ENCODE data around the gene NCS1.

The NCS1 gene

DNA sequence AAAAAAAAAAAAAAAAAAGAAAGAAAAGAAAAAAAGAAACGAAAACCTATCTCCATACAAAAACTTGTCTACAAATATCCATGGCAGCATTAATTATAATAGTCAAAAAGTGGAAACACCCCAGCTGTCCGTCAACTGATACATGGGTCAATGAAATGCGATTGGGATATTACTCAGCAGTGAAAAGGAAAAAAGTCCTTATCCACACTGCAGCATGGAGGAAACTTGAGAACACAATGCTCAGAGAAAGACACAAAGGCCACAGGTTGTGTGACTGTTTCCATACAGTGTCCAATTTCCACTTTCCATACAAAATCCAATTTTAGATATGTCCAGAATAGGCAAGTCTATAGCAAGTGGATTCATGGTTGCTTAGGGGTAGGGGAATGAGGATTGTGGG lies 24.3 kb upstream of the NCS1 start:
- DNase-seq (ENCODE audit: low spot score): no peak

DNA sequence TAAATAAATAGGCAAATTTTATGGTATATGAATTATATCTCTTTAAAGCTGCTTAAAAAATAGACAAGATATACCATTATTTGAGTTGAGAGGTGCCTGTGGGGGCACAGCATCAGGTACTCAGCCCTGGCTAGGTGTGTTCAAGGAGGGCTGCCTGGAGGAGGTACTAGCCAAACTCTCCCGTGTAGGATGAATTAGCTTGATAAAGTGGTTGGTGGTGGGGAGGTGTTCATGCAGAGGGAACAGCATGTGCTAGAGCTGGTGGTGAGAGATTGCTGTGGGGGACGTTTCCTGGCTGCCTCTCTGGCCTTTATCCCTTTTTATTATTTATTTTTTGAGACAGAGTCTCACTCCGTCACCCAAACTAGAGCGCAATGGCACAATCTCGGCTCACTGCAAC lies 23.2 kb upstream of the NCS1 start:
- no peak for DNase-seq (ENCODE audit: low spot score)

DNA sequence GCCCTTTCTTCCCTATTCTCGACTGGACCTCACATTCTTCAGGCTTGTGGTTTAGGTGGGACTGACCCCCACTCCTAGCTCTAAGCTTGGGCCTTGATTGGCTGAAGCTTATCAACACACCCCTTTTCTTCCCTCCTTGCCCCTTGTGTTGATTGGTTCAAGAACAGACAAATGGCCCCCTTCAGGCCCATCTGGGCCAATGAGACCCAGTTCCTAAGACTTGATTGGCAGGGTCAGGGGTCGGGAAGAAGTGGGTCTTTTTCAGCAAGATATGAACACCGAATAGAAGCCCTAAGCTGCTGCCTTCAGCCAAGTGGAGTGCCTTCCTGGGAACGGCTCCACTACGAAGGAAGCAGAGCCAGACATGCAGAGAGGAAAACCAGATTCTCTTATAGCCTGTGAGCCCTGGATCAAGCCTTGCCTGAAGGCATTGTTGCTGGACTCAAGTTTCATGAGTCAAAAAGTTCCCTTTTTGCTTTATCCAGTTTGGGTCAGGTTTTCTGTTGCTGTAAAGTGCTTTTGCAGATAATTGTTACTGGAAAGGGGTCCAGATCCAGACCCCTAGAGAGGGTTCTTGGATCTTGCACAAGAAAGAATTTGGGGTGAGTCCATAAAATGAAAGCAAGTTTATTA lies 22.4 kb upstream of the NCS1 start:
- DNase-seq (ENCODE audit: low spot score): no peak

DNA sequence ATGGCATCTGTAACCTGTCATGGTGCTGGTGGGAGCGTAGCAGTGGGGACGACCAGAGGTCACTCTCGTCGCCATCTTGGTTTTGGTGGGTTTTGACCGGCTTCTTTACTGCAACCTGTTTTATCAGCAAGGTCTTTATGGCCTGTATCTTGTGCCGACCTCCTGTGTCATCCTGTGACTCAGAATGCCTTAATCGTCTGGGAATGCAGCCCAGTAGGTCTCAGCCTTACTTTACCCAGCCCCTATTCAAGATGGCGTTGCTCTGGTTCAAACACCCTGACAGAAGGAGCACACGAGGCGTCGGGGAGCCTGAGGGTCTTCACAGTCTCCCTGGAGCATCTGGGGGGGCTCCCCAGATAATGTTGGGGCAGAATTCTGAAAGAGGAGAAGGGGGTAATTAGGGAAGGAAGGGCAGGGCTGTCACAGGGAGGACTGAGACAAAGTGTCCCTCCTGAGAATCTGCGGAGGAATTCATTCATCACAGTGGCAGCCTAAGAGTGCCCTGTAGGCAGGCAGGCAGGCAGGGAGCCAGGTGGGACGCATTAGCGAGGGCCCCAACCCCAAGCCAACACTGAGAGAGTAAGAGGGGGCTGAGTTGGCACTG lies 21.3 kb upstream of the NCS1 start:
- no peak for DNase-seq (ENCODE audit: low spot score)

DNA sequence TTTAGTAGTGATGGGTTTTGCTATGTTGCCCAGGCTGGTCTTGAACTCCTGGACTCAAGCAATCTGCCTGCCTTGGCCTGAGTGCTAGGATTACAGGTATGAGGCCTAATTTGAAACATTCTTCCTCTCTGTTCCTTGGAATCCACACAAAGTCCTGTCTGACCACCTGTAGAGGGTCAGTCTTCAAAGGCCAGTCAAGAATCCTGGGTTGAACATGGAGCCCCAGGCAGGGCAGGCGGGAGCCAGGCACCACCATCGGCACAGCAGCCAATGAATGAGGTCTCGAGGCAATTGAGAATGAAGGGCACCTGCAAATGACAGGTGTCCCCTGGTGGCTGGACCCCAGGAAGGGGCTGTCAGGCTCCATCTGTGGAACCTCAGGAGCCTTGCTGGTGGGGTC lies 17.4 kb upstream of the NCS1 start:
- no peak for DNase-seq (ENCODE audit: low spot score)

DNA sequence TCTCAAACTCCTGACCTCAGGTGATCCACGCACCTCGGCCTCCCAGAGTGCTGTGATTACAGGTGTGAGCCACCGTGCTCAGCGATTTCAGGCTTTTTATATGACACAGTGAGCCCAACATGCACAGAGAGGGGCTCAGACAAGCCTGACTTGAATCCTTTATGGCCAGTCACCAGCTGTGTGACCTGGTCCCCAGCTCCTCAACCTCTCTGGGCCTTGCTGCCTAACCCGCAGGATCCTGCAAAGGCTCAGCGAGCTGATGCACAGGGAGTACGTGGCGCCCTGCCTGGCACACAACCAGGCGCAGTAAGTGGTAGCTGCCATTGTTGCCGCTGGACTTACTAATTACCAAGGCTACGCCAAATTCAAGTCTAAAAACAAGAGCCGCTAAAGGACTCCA lies 16.6 kb upstream of the NCS1 start:
- DNase-seq (ENCODE audit: low spot score): no peak

DNA sequence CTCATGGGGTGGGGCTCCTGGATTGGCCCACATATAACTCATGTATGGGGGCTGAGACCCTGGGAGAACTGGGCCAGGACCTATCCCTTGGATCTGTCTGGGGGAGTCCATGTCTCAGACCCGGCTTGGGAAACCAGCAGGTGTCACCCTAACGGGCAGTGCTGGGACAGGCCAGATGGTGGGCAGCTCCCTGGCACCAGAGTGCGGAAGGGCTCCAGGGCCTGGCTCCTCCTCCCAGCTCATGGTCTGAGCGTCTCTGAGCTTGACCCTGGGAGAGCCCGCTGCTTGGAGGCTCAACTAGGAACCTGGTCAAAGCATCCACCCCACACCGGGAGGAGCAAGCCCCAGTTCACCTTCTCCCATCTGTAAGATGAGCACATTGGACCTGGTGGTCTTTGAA lies 15.5 kb upstream of the NCS1 start:
- DNase-seq (ENCODE audit: low spot score): no peak

DNA sequence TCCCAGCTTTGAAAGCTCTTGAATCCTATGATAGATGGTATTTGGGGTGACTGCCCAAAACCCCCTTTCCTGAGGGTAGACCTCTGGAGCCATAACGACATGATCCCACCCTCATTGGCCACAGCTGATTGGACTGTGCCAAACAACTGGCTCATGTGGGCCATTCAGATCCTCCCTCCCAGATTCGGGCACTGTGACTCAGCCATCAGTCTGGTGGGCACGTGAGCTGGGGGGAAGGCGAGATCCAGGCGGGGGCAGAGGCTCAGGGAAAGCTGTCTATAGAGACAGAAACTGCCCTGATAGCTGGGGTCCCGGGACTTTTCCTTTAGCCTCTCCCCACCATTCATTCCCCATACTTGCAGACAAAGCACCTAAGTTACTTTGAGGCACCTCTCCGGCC lies 15.1 kb upstream of the NCS1 start:
- no peak for DNase-seq (ENCODE audit: low spot score)

DNA sequence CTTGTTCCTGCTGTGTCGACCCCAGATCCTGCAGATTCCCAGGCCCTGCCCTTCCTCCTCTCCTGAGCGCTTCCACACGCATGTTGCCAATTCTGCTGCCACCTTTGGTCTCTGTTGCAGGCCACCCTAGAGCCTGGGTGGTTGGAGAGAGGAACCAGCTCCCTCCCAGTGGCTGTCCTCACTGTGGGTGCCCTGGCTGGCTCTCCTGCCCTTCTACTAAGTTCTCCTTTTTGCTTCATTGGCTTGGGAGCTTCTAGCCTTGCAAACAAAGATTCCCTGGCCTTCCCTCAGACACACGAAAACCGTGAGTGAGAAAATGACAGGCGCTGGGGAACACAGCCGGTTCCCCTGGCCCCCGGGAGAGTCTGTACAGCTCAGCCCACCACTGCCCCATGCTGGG lies 14.2 kb upstream of the NCS1 start:
- DNase-seq (ENCODE audit: low spot score): no peak

DNA sequence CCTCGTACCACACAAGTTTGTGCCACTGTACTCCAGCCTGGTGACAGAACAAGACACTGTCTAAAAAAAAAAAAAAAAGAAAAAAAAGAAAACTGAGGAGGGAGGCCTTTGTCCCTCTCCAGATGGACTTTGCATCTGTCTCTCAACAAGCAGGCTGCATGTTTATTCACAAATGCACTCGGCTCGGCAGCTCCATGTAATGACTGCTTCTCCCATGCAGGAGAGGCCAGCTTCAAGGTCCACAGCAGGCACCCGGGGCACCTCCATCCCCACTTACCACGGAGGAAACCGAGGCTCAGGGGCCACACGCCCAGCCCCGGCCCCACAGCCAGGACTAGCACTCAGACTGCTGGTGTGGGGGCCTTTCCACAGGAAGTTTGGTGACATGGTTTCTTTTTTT lies 13.1 kb upstream of the NCS1 start:
- DNase-seq (ENCODE audit: low spot score): no peak

DNA sequence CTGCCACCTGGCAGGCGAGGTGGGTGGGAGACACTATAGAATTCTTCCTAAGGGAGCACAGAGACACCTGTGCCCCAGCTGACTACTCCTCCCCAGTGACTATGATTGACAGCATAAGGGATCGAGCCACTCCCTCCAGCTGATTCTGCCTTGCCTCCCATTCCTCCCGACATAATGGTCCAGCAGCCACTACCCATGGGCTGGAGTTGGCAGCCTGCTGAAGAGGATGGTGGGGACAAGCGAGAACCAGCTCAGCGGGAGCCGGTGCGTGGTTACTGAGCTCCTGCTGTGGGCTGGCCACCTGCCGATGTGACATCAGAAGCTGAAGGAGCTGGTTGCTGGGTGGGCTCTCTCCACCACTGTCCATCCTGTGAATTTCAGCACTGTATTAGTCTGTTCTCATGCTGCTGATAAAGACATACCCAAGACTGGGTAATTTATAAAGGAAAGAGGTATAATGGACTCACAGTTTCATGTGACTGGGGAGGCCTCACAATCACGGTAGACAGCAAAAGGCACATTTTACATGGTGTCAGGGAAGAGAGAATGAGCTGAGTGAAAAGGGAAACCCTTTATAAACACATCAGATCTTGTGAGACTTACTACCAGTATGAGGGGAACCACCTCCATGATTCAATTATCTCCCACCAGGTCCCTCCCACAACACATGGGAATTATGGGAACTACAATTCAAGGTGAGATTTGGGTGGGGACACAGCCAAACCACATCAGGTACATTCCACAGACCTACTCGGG lies 12.1 kb upstream of the NCS1 start:
- DNase-seq (ENCODE audit: low spot score): no peak

DNA sequence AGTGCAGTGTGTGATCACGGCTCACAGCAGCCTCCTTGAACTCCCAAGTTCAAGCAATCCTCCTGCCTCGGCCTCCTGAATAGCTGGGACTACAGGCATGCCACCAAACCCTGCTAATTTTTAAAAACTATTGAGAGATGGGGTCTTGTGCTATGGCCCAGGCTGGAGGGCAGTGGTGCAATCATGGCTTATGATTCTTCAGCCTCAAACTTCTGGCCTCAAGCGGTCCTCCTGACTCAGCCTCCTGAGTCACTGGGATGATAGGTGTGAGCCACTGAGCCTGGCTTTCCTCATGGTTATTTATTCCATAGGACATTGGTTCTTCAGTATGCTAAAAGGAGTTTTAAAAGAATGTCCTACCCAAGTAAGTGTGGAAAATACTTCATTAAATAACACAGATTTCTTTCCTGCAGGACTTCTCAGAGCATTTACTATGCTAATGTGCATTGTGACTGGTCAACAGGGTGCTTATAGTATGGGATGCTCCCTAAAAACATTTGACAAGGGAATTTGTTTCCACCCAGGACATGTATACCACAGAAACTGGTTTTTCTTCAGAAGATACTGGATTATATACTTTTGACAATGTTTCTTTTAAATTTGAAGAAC lies 11.2 kb upstream of the NCS1 start:
- no peak for DNase-seq (ENCODE audit: low spot score)

DNA sequence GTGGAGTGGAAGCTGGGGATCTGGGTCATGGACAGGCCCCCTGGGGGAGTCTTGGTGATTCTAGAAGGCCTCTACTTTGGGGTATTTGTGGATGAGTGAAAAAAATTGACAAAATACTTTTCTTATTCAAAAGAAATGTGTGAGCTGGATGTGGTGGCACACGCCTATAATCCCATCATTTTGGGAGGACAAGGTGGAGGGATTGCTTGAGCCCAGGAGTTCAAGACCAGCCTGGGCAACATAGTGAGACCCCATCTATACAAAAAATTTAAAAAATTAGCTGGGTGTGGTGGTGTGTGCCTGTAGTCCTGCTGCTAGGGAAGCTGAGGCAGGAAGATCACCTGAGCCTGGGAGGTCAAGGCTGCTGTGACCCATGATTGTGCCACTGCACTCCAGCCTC lies 6.6 kb upstream of the NCS1 start:
- DNase-seq (ENCODE audit: low spot score): no peak

DNA sequence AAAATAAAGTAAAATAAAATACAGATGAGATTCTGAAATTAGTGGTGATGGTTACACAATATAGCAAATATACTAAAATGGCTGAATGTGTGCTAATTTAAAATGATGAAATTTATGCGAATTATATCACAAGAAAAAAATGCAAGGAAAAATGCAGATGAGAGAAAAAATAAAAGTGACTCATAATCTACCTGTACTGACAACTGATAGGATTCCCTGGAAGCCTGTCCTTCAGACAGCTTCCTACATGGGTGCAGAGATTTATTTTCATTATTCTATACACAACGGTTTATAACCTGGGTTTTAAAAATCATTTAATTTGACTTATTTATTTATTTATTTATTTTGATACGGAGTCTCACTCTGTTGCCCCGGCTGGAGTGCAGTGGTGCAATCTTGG lies 5.8 kb upstream of the NCS1 start:
- DNase-seq (ENCODE audit: low spot score): no peak

DNA sequence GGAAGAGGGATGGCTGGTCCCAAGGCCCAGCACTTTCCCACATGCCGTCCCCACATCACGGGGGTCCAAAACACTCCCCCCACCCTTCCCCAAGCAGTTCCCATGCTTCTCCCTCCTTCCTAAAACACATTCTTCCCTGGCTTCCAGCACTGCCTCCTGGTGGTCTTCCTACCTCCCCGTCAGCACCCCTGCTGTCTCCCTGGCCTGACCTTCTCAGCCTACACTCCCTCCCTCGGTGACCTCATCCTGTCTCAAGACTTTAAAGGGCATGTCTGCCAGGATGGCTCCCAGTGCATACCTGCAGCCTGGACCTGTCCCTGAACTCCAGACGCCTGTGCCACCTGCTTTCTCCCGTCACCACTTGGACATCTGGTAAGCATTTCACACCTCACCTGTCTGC lies 4.3 kb upstream of the NCS1 start:
- no peak for DNase-seq (ENCODE audit: low spot score)

DNA sequence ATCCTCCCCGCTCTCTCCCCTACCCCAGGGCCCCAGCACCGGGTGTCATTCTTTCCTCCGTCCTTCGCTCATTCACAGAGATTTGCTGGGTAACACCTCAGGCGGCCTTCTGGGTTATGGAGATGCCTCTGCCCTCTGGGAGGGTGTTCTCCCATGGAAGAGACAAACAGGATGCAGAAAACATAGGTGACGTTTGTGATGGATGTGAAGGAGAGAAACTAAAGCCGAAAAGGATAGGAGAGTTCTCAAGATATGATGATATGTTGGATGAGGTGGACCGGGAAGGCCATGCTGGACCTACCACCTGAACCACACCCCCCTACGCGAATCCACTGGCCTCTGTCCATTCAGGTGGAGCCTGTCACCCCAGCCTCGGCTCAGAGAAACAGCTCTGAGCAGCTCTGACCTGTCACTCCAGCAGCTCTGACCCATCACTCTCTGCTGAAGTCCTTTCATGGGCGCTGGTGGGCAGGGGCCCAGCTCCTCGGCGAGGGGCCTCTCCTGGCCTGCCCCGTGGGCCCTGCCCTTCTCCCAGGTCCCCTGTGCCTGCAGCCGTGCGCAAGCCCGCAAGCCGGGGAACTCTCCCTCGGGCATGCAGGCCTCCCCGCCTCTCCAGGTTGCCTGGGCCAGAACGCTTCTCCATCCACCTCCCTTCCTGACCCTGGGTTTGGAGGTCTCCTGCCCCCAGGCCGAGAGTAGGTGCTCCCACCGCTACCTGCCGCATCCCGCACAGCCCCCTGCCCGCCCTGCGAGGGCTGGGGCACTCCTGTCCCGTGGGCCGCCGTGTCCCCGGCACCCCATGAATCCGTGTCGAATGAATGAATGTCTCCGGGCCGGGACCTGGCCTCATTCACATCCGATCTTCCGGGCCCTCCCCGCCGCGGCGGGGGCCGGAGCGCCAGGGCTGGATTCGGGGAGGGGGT lies 717 bp upstream of the NCS1 start:
- no peak for DNase-seq (ENCODE audit: low spot score)

DNA sequence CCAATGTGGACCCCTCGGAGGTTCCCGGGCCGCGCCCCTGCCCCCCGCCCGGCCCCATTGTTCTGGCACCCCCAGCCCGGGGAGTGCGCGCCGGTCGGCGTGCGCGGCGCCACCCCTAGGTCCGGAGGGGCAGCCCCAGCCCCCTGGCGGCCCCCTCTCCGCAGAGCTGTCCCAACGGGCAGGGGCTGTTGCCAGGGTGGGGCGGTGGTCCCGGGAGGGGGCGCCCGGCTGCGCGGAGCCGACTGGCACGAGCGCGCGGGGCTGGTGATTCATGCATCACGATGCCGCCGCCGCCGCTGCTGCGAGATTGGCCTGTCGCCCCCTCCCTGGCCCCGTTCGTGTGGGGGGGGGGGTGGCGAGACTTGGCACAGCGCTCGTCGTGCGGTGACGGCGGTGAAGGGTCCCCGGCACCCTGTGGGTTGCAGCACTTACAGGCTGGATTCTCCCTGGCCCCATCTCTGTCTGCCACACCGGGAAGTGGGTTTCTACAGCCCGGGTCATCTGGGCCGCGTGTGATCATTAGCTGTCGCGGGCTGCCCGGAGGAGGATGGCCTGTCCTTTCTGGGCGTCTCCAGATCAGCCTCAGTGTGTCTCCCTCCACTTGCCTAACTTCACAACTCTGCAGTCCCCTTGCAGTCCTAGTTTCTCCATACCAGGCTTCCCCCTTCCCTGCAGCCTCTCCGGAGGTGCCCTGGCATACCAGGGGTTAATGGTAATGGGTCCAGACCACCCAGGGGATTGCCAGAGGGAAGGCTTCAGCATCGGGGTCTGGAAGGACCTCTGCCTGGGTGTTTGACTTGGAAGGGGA lies 858 bp downstream of the NCS1 start:
- no peak for DNase-seq (ENCODE audit: low spot score)

DNA sequence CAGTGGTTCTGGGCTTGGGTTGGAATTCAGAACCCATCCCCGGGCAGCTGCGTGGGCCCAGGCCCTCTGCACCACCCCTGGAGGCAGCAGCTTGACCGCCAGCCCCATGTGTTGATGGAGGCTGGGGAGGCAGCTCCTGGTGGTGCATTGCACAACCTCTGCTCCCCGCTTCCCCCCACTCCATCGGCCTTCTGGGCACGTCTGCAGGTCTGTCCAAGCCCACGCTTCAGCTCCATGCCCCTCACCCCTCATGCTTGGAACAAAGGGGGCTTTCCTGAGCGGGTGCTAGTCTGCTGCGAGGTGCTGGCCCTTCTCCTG lies 1.4 kb downstream of the NCS1 start:
- DNase-seq (ENCODE audit: low spot score): no peak

DNA sequence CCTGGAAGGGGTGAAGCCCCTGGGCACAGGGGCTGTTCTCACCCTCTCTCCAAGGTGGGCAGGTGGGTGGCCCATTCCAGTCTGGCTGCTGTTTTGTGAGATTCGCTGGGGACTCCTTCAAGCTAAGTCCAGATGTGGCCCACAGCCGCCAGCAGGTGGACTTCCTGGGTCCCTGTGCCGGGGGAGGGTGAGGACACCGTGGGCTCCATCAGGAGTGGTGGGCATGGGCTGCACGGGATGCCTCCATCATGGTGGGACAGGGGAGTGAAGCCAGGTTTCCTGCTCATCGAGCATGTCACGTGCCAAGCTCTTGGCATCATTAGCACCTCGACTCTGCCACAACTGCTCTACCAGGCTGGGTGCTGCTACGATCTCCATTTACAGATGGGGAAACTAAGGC lies 1.8 kb downstream of the NCS1 start:
- no peak for DNase-seq (ENCODE audit: low spot score)

DNA sequence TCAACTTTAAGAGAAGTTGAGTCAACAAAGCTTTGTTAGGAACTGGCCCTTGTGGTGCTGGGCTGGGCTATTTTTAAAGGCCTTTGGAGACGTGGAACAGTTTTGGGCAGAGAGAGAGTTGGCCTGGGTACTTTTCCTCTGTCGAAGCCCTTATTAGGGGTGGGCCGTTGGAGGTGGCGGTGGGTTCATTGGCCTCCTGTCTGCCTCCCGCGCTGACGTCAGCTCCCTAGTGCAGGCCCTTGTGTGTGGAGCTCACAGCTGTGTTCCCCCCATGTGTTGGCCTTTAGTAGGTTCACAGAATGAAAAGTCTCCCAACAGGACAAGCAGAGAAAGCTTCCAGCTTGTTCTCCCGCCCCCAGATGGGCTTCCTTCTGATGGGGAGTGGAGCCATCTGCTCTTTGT lies 2.7 kb downstream of the NCS1 start:
- no peak for DNase-seq (ENCODE audit: low spot score)

DNA sequence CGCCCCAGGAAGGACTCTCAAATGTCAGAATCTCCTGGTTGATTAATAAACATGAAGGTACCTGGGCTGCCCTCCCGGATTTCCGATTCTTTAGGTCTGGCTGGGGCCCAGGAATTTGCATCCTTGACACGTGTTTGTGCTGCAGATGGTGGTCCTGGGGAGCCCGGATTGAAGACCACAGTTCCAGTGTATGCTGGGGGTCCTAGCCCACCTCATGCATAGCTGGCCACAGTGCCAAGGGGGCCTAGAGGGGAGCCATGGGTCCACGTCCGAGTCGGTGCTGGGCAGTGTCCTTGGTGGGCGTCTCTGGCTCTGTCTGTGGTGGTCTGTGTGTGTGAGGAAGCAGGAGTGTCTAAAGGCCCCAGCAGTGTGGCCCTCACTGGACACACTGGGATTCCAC lies 3.2 kb downstream of the NCS1 start:
- no peak for DNase-seq (ENCODE audit: low spot score)

DNA sequence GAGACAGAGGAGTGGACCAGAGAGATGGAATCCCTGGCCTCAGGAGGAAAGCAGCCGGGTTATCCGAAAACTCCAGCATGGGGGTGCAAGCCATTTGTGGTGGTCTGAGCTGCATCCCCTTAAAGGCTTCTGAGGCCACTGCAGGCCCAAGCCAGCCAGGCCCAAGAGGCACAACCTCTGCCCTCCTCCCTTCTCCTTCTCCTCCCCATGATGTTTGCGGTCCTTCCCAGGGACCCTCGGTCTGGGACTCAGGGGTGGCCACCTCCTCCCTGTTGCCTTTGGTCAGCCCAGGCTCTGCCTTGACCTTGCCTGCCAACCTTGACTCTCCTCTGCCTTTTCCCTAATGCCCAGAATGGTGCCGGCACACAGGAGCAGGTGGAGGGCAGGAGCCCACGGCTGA lies 4.6 kb downstream of the NCS1 start:
- DNase-seq (ENCODE audit: low spot score): no peak
